ENCODE data around the gene ARL3. TPM values are rescaled to one million over a fixed set of nuclear protein-coding genes. Genes with fewer than 3 reads are reported as not detected.
A peak's percentile ranks its signal among the peaks of the same experiment; 100 is the strongest.

ARL3 gene
- total RNA-seq, 1 donor from 2014 or later: 9.5 TPM

GRCh38 chr10:102647443-102648268 lies 66.5 kb downstream of the ARL3 start:
- peak overlapping the region; percentile 81 for H3K4me3 ChIP-seq (ENCODE audit: low read depth, low read length)
- no peak for DNase-seq (ENCODE audit: low read depth)
- TF ChIP-seq CTCF (conservative IDR thresholded peaks at IDR 0.05; ENCODE audit: low read depth, low read length): no peak

- DNase-seq (ENCODE audit: low read depth): no peak
- no peak for TF ChIP-seq CTCF (conservative IDR thresholded peaks at IDR 0.05; ENCODE audit: low read depth, low read length)
Measured at GRCh38 chr10:102646610-102647442, 67.4 kb downstream of the ARL3 start.

DNA sequence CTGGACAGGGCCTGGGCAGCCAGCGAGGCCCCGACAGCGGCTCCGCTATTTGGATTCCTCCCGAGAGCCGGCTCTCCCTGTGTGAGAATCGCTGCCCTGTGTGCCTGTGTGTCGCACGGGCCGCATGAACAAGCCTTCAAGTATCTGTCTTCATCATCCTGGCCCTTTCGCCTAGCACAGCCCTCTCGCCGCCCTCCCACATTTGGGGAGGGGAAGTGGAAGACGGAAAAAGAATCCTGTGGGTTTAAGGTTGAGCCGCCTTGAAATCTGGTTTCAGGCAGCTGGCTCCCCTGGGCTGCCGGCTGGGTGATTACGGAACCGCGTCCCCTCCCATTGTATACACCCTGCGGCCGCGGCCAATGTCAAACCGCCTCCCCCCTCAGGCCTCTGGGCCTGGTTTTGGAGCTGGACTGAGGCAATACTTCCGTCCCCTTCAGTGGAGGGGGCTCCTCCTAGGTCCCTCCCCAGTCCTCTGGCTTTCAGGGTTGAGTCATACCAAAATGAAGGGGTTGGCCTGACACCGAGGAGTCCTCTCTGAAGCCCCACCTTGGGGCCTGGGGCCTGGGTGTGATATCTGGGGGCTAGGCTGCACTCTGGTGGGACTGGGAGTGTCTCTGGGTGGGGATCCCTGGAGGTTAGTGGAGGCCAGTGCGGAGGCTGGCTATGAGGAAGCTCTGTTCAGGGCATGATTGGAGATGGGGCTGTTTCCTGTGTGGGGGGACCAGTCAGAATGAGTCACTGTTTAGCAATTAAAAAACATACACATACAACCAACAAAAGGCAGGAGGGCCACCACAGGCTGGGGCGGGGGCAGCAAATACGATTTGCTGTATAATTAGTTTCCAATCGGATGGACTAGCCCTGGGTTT lies 68.2 kb downstream of the ARL3 start:
- peak; percentile 69 for DNase-seq (ENCODE audit: low read depth)
- no peak for TF ChIP-seq CTCF (conservative IDR thresholded peaks at IDR 0.05; ENCODE audit: low read depth, low read length)
- peak overlapping the region; percentile 81 for H3K4me3 ChIP-seq (ENCODE audit: low read depth, low read length)

More at GRCh38 chr10:102646610-102647442, 67.4 kb downstream of the ARL3 start:
- peak overlapping the region; percentile 81 for H3K4me3 ChIP-seq (ENCODE audit: low read depth, low read length)

GRCh38 chr10:102645388-102645740 lies 68.8 kb downstream of the ARL3 start:
- no peak for TF ChIP-seq CTCF (conservative IDR thresholded peaks at IDR 0.05; ENCODE audit: low read depth, low read length)
- DNase-seq (ENCODE audit: low read depth): peak; percentile 56
- H3K4me3 ChIP-seq (ENCODE audit: low read depth, low read length): peak overlapping the region; percentile 81

GRCh38 chr10:102644646-102645387 lies 69.4 kb downstream of the ARL3 start:
- peak overlapping the region; percentile 81 for H3K4me3 ChIP-seq (ENCODE audit: low read depth, low read length)
- TF ChIP-seq CTCF (conservative IDR thresholded peaks at IDR 0.05; ENCODE audit: low read depth, low read length): peak; percentile 59
- no peak for DNase-seq (ENCODE audit: low read depth)

DNA sequence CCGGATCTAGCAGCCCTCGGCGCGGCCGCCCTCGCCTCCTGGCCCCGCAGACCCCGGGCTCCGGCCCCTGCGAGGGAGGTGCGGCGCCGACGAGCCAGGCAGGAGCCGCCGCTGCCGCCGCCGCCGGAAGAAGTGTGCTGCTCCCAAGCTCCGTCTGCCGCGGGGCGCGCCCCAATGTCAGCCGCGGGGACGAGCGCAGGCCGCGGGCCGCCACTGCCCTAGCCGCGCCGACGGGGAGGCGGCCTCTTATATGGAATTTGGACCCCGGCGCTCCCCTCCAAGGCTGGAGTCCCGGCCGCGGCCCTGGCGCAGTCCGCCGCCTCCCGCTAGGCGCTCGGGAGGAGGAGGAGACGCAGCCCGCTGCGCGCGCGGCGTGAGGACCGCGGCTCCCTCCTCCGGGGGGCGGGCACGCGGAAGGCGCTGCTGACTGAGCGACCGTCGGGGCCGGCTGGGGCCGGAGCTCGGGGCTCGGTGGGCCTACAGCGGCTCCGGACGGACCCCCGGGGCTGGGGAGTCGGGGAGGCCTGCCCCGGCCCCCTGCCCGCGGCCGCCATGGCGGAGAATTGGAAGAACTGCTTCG lies 70.0 kb downstream of the ARL3 start, which contains the start of gene TRIM8:
Gene TRIM8, plus strand, starts transcription at position 414 of the 580 bp plus-strand sequence. Its CDS starts 139 bp downstream, at position 553.
- peak within 1 kb of the TSS; percentile 81 for H3K4me3 ChIP-seq (ENCODE audit: low read depth, low read length)
- no peak for TF ChIP-seq CTCF (conservative IDR thresholded peaks at IDR 0.05; ENCODE audit: low read depth, low read length)
- no peak for DNase-seq (ENCODE audit: low read depth)
